AG09309 (cell line): ENCODE measurements around the gene ANXA7.

ENCODE experiments used
- DNase-seq: peaks from one replicate; pipeline ENCODE4 v3.0.0-alpha.2; 2010; ENCODE audit warnings: low read depth
- H3K4me3 ChIP-seq: 2 replicates; pipeline ENCODE4 v1.5.1; 2011; ENCODE audit warnings: mild to moderate bottlenecking, low read depth, low read length, moderate library complexity; ENCODE audit not compliant: control insufficient read depth
- CTCF ChIP-seq: IDR thresholded peaks from 2 replicates; pipeline ENCODE4 v1.5.1; 2011; ENCODE audit warnings: mild to moderate bottlenecking, low read depth, low read length, inconsistent platforms; ENCODE audit not compliant: insufficient read depth, control insufficient read depth; ENCODE audit errors: missing control alignments

The ANXA7 gene

GRCh38 chr10:73368238-73368637 lies 45.6 kb downstream of the ANXA7 start:
- no peak for TF ChIP-seq CTCF
- H3K4me3 ChIP-seq, result no peak overlapping the region
- DNase-seq, result no peak

GRCh38 chr10:73366381-73367298 lies 47.2 kb downstream of the ANXA7 start:
- no peak for TF ChIP-seq CTCF
- DNase-seq, result no peak
- H3K4me3 ChIP-seq, result no peak overlapping the region

GRCh38 chr10:73364964-73365363 lies 48.9 kb downstream of the ANXA7 start:
- TF ChIP-seq CTCF, result no peak
- DNase-seq, result no peak
- no peak overlapping the region for H3K4me3 ChIP-seq

GRCh38 chr10:73359492-73359891 lies 54.4 kb downstream of the ANXA7 start:
- TF ChIP-seq CTCF, result no peak
- no peak for DNase-seq
- no peak overlapping the region for H3K4me3 ChIP-seq

GRCh38 chr10:73358331-73359279 lies 55.3 kb downstream of the ANXA7 start, which contains the start of gene CFAP70:
Gene CFAP70, minus strand, starts transcription at chr10:73358864. Its CDS starts 4,068 bp downstream, at chr10:73354796.
- peak; percentile 85 for DNase-seq
- H3K4me3 ChIP-seq, result peak within 1 kb of the TSS; percentile 56
- TF ChIP-seq CTCF, result no peak

DNA sequence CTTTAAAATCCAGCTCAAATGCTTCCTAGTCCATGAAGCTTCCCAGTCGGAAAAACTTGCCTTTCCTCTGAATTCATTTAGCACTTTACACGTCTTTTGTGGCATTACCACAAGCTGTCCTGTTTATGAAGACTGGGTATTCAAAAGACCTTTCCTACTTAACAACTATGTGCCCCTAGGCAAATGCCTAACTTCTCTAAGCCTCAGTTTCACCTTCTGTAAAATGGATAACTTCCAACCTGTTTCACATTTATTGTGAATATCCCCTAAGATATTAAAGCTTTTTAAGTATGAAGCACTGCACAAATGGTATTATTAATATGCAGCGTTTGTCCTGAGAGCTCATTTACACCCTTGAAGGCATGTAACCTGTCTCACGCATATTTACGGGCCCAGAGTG lies 56.0 kb downstream of the ANXA7 start:
- peak overlapping the region; percentile 56 for H3K4me3 ChIP-seq
- TF ChIP-seq CTCF, result no peak
- DNase-seq, result no peak
